NCI-H146 treated with DMSO at 0.1 percent for 48 hours (cell line): Measurements from ENCODE around the gene PDLIM5.

ENCODE experiments used
- DNase-seq: peaks from one replicate; lab custom pipeline; 2025; ENCODE audit not compliant: unreplicated experiment; lab: John Stamatoyannopoulos, UW

Gene PDLIM5

GRCh38 chr4:94525993-94526728 is 74.4 kb downstream of the PDLIM5 start:
- no peak for DNase-seq

- no peak for DNase-seq
Observed at GRCh38 chr4:94527556-94528233, 76.0 kb downstream of the PDLIM5 start.

GRCh38 chr4:94528792-94529451 is 77.2 kb downstream of the PDLIM5 start:
- DNase-seq = no peak

- DNase-seq = no peak
Observed at GRCh38 chr4:94530073-94530472, 78.3 kb downstream of the PDLIM5 start.

GRCh38 chr4:94531991-94532789 is 80.4 kb downstream of the PDLIM5 start:
- no peak for DNase-seq

- no peak for DNase-seq
Observed at GRCh38 chr4:94533405-94534223, 81.9 kb downstream of the PDLIM5 start.

GRCh38 chr4:94534401-94535312 is 82.9 kb downstream of the PDLIM5 start:
- no peak for DNase-seq

GRCh38 chr4:94536049-94536448 is 84.3 kb downstream of the PDLIM5 start:
- no peak for DNase-seq

GRCh38 chr4:94536649-94537469 is 85.1 kb downstream of the PDLIM5 start:
- no peak for DNase-seq

GRCh38 chr4:94537921-94538628 is 86.3 kb downstream of the PDLIM5 start:
- DNase-seq = no peak

- no peak for DNase-seq
Observed at GRCh38 chr4:94540476-94540875, 88.7 kb downstream of the PDLIM5 start.

- DNase-seq = no peak
Observed at GRCh38 chr4:94544811-94545210, 93.1 kb downstream of the PDLIM5 start.

GRCh38 chr4:94545296-94545695 is 93.6 kb downstream of the PDLIM5 start:
- no peak for DNase-seq

- no peak for DNase-seq
Observed at GRCh38 chr4:94546949-94547348, 95.2 kb downstream of the PDLIM5 start.

GRCh38 chr4:94548571-94548970 is 96.8 kb downstream of the PDLIM5 start:
- no peak for DNase-seq

GRCh38 chr4:94550352-94550751 is 98.6 kb downstream of the PDLIM5 start:
- no peak for DNase-seq

- no peak for DNase-seq
Observed at GRCh38 chr4:94550851-94551250, 99.1 kb downstream of the PDLIM5 start.
